ENCODE results near the gene PDE8A. TPM values are rescaled to one million over a fixed set of nuclear protein-coding genes. Genes with fewer than 3 reads are reported as not detected.
"Not testable (repeated sequence)": the region's sequence is repeated elsewhere in the genome, so short reads cannot be mapped to it uniquely, and the experiment has no call there.

Gene PDE8A
- total and polyA plus RNA-seq, 2 donors = 8.5 to 23.0 TPM

GRCh38 chr15:84992157-84992944 lies 10.7 kb downstream of the PDE8A start:
- DNase-seq (ENCODE audit: low read depth in 6 of 9, low spot score in 9 of 9) = no peak
- Histone ChIP-seq H3K4me3 (ENCODE audit: low read length in 2 of 2) (no peak overlapping the region), H3K4me1 (ENCODE audit: control insufficient read depth in 2 of 2, insufficient read depth in 2 of 2, low read length in 2 of 2) (no peaks in the 10 kb centered on the region), H3K9me3 (ENCODE audit: control insufficient read depth in 2 of 2, insufficient read depth in 1 of 2, low read length in 1 of 2) (no peaks in the 10 kb centered on the region), H3K27me3 (ENCODE audit: control insufficient read depth in 2 of 2, insufficient read depth in 1 of 2, low read length in 1 of 2) (no peaks in the 10 kb centered on the region), H3K27ac (ENCODE audit: low read depth in 1 of 2, low read length in 1 of 2) (no peak overlapping the region), H3K36me3 (ENCODE audit: control insufficient read depth in 2 of 2, insufficient read depth in 2 of 2, low read length in 1 of 2) (no peaks in the 10 kb centered on the region)
- 97% methylated on average over 4 of the region's 4 CpGs for WGBS

- H3K36me3 ChIP-seq (ENCODE audit: control insufficient read depth in 2 of 2, insufficient read depth in 2 of 2, low read length in 1 of 2) = no peaks in the 10 kb centered on the region
- no peaks in the 10 kb centered on the region for H3K27me3 ChIP-seq (ENCODE audit: control insufficient read depth in 2 of 2, insufficient read depth in 1 of 2, low read length in 1 of 2)
- WGBS = 98% methylated on average over 1 of the region's 1 CpG
- H3K27ac ChIP-seq (ENCODE audit: low read depth in 1 of 2, low read length in 1 of 2) = no peak overlapping the region
- H3K4me1 ChIP-seq (ENCODE audit: control insufficient read depth in 2 of 2, insufficient read depth in 2 of 2, low read length in 2 of 2) = no peaks in the 10 kb centered on the region
- DNase-seq (ENCODE audit: low read depth in 6 of 9, low spot score in 9 of 9) = no peak
- no peak overlapping the region for H3K4me3 ChIP-seq (ENCODE audit: low read length in 2 of 2)
- no peaks in the 10 kb centered on the region for H3K9me3 ChIP-seq (ENCODE audit: control insufficient read depth in 2 of 2, insufficient read depth in 1 of 2, low read length in 1 of 2)
Observed at GRCh38 chr15:84996055-84996454, 14.4 kb downstream of the PDE8A start.

GRCh38 chr15:84996714-84997113 lies 15.1 kb downstream of the PDE8A start:
- not testable (repeated sequence) for H3K27me3 ChIP-seq (ENCODE audit: control insufficient read depth in 2 of 2, insufficient read depth in 1 of 2, low read length in 1 of 2); H3K4me3 ChIP-seq (ENCODE audit: low read length in 2 of 2); H3K9me3 ChIP-seq (ENCODE audit: control insufficient read depth in 2 of 2, insufficient read depth in 1 of 2, low read length in 1 of 2); DNase-seq (ENCODE audit: low read depth in 6 of 9, low spot score in 9 of 9); H3K4me1 ChIP-seq (ENCODE audit: control insufficient read depth in 2 of 2, insufficient read depth in 2 of 2, low read length in 2 of 2); H3K36me3 ChIP-seq (ENCODE audit: control insufficient read depth in 2 of 2, insufficient read depth in 2 of 2, low read length in 1 of 2); H3K27ac ChIP-seq (ENCODE audit: low read depth in 1 of 2, low read length in 1 of 2)
- 98% methylated on average over 5 of the region's 5 CpGs for WGBS

- not testable (repeated sequence) for H3K4me3 ChIP-seq (ENCODE audit: low read length in 2 of 2); H3K4me1 ChIP-seq (ENCODE audit: control insufficient read depth in 2 of 2, insufficient read depth in 2 of 2, low read length in 2 of 2); H3K9me3 ChIP-seq (ENCODE audit: control insufficient read depth in 2 of 2, insufficient read depth in 1 of 2, low read length in 1 of 2); H3K36me3 ChIP-seq (ENCODE audit: control insufficient read depth in 2 of 2, insufficient read depth in 2 of 2, low read length in 1 of 2); H3K27ac ChIP-seq (ENCODE audit: low read depth in 1 of 2, low read length in 1 of 2); H3K27me3 ChIP-seq (ENCODE audit: control insufficient read depth in 2 of 2, insufficient read depth in 1 of 2, low read length in 1 of 2); DNase-seq (ENCODE audit: low read depth in 6 of 9, low spot score in 9 of 9)
- 98% methylated on average over 3 of the region's 3 CpGs for WGBS
Observed at GRCh38 chr15:84997214-84997613, 15.6 kb downstream of the PDE8A start.

GRCh38 chr15:85000189-85000864 lies 18.7 kb downstream of the PDE8A start:
- H3K4me1 ChIP-seq (ENCODE audit: control insufficient read depth in 2 of 2, insufficient read depth in 2 of 2, low read length in 2 of 2) = peaks cover 0 to 8% of the 10 kb centered on the region in 2 donors

DNA sequence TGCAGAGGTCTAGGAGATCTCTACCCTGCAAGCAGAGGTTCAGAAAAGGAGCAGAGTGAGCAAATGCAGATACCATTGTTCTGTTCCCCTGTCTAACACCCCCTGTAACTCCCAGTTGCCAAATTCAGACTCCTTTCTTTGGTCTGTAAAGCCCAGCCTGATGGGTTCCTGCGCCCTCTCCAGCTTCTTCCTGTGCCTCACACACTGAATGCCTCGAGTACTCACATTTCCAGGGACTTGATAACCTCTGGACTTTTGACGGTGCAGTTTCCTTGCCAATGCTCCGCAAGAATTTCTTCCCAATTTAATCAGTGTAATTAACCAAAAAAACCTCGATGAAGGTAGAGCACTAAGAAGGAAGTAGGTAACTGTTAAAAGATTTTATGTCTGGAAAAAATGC lies 19.3 kb downstream of the PDE8A start:
- no peak overlapping the region for H3K27ac ChIP-seq (ENCODE audit: low read depth in 1 of 2, low read length in 1 of 2)
- 93% methylated on average over 5 of the region's 5 CpGs for WGBS
- no peaks in the 10 kb centered on the region for H3K9me3 ChIP-seq (ENCODE audit: control insufficient read depth in 2 of 2, insufficient read depth in 1 of 2, low read length in 1 of 2)
- DNase-seq (ENCODE audit: low read depth in 6 of 9, low spot score in 9 of 9) = no peak
- H3K4me1 ChIP-seq (ENCODE audit: control insufficient read depth in 2 of 2, insufficient read depth in 2 of 2, low read length in 2 of 2) = peaks cover 0 to 8% of the 10 kb centered on the region in 2 donors
- H3K27me3 ChIP-seq (ENCODE audit: control insufficient read depth in 2 of 2, insufficient read depth in 1 of 2, low read length in 1 of 2) = no peaks in the 10 kb centered on the region
- H3K36me3 ChIP-seq (ENCODE audit: control insufficient read depth in 2 of 2, insufficient read depth in 2 of 2, low read length in 1 of 2) = no peaks in the 10 kb centered on the region
- H3K4me3 ChIP-seq (ENCODE audit: low read length in 2 of 2) = no peak overlapping the region

More at GRCh38 chr15:85000189-85000864, 18.7 kb downstream of the PDE8A start:
- Histone ChIP-seq H3K36me3 (ENCODE audit: control insufficient read depth in 2 of 2, insufficient read depth in 2 of 2, low read length in 1 of 2) (no peaks in the 10 kb centered on the region), H3K27ac (ENCODE audit: low read depth in 1 of 2, low read length in 1 of 2) (no peak overlapping the region), H3K9me3 (ENCODE audit: control insufficient read depth in 2 of 2, insufficient read depth in 1 of 2, low read length in 1 of 2) (no peaks in the 10 kb centered on the region), H3K27me3 (ENCODE audit: control insufficient read depth in 2 of 2, insufficient read depth in 1 of 2, low read length in 1 of 2) (no peaks in the 10 kb centered on the region), H3K4me3 (ENCODE audit: low read length in 2 of 2) (no peak overlapping the region)
- no peak for DNase-seq (ENCODE audit: low read depth in 6 of 9, low spot score in 9 of 9)

GRCh38 chr15:85002517-85002916 lies 20.9 kb downstream of the PDE8A start:
- no peak for DNase-seq (ENCODE audit: low read depth in 6 of 9, low spot score in 9 of 9)
- WGBS = 74% methylated on average over 4 of the region's 4 CpGs
- Histone ChIP-seq H3K4me3 (ENCODE audit: low read length in 2 of 2) (no peak overlapping the region), H3K9me3 (ENCODE audit: control insufficient read depth in 2 of 2, insufficient read depth in 1 of 2, low read length in 1 of 2) (no peaks in the 10 kb centered on the region), H3K4me1 (ENCODE audit: control insufficient read depth in 2 of 2, insufficient read depth in 2 of 2, low read length in 2 of 2) (peaks cover 0 to 8% of the 10 kb centered on the region in 2 donors), H3K27ac (ENCODE audit: low read depth in 1 of 2, low read length in 1 of 2) (no peak overlapping the region), H3K36me3 (ENCODE audit: control insufficient read depth in 2 of 2, insufficient read depth in 2 of 2, low read length in 1 of 2) (no peaks in the 10 kb centered on the region), H3K27me3 (ENCODE audit: control insufficient read depth in 2 of 2, insufficient read depth in 1 of 2, low read length in 1 of 2) (no peaks in the 10 kb centered on the region)

- no peaks in the 10 kb centered on the region for H3K36me3 ChIP-seq (ENCODE audit: control insufficient read depth in 2 of 2, insufficient read depth in 2 of 2, low read length in 1 of 2)
- no peaks in the 10 kb centered on the region for H3K27me3 ChIP-seq (ENCODE audit: control insufficient read depth in 2 of 2, insufficient read depth in 1 of 2, low read length in 1 of 2)
- no peak overlapping the region for H3K4me3 ChIP-seq (ENCODE audit: low read length in 2 of 2)
- 95% methylated on average over 3 of the region's 3 CpGs for WGBS
- peaks cover 0 to 8% of the 10 kb centered on the region in 2 donors for H3K4me1 ChIP-seq (ENCODE audit: control insufficient read depth in 2 of 2, insufficient read depth in 2 of 2, low read length in 2 of 2)
- H3K27ac ChIP-seq (ENCODE audit: low read depth in 1 of 2, low read length in 1 of 2) = no peak overlapping the region
- no peak for DNase-seq (ENCODE audit: low read depth in 6 of 9, low spot score in 9 of 9)
- H3K9me3 ChIP-seq (ENCODE audit: control insufficient read depth in 2 of 2, insufficient read depth in 1 of 2, low read length in 1 of 2) = no peaks in the 10 kb centered on the region
Observed at GRCh38 chr15:85003593-85004312, 22.1 kb downstream of the PDE8A start.

- H3K4me3 ChIP-seq (ENCODE audit: low read length in 2 of 2) = no peak overlapping the region
- 75% methylated on average over 3 of the region's 3 CpGs for WGBS
- H3K9me3 ChIP-seq (ENCODE audit: control insufficient read depth in 2 of 2, insufficient read depth in 1 of 2, low read length in 1 of 2) = no peaks in the 10 kb centered on the region
- H3K36me3 ChIP-seq (ENCODE audit: control insufficient read depth in 2 of 2, insufficient read depth in 2 of 2, low read length in 1 of 2) = no peaks in the 10 kb centered on the region
- H3K27me3 ChIP-seq (ENCODE audit: control insufficient read depth in 2 of 2, insufficient read depth in 1 of 2, low read length in 1 of 2) = no peaks in the 10 kb centered on the region
- H3K27ac ChIP-seq (ENCODE audit: low read depth in 1 of 2, low read length in 1 of 2) = no peak overlapping the region
- no peak for DNase-seq (ENCODE audit: low read depth in 6 of 9, low spot score in 9 of 9)
- H3K4me1 ChIP-seq (ENCODE audit: control insufficient read depth in 2 of 2, insufficient read depth in 2 of 2, low read length in 2 of 2) = peaks cover 0 to 8% of the 10 kb centered on the region in 2 donors
Observed at GRCh38 chr15:85004550-85004949, 22.9 kb downstream of the PDE8A start.
